ENCODE results near the gene CD9. TPM values are rescaled to one million over a fixed set of nuclear protein-coding genes. Genes with fewer than 3 reads are reported as not detected.
A peak's percentile ranks its signal among the peaks of the same experiment; 100 is the strongest.

Gene CD9
- total RNA-seq, 1 donor from 2014 or later, result 241 TPM

DNA sequence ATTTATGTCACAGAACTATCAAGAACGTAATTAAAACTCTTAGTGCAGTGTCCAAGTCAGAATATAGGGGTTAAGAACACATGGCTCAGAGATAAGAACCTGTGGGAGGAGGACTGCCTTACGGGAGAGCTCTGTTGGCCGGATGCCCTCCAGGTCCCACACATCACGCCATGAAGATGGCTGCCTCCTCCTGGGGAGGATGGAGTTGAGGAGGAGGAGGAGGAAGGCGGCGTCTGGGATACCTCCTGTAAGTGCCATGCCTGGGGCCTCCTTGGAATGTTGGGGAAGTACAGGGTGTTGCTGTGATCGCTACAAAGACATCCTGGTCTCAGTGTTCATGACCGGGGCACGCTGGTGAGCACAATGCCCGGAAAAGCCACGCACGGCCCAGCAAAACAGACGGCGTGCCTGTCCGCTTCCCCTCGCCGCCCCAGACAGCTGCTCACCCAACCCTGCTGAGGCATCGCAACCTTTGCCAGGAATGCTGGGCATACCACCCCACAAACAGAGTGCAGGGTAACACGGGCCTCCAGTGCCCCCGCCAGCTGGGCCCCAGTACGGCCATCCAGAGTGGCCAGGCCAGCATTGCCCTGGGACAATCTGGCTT lies 28.7 kb upstream of the CD9 start:
- no peaks in the 10 kb centered on the region for H3K36me3 ChIP-seq (ENCODE audit: control insufficient read depth, insufficient read depth, low read length)
- DNase-seq (ENCODE audit: low read depth), result no peak
- no peaks in the 10 kb centered on the region for H3K27me3 ChIP-seq (ENCODE audit: control insufficient read depth, insufficient read depth, low read length)
- TF ChIP-seq, protein P1, sequence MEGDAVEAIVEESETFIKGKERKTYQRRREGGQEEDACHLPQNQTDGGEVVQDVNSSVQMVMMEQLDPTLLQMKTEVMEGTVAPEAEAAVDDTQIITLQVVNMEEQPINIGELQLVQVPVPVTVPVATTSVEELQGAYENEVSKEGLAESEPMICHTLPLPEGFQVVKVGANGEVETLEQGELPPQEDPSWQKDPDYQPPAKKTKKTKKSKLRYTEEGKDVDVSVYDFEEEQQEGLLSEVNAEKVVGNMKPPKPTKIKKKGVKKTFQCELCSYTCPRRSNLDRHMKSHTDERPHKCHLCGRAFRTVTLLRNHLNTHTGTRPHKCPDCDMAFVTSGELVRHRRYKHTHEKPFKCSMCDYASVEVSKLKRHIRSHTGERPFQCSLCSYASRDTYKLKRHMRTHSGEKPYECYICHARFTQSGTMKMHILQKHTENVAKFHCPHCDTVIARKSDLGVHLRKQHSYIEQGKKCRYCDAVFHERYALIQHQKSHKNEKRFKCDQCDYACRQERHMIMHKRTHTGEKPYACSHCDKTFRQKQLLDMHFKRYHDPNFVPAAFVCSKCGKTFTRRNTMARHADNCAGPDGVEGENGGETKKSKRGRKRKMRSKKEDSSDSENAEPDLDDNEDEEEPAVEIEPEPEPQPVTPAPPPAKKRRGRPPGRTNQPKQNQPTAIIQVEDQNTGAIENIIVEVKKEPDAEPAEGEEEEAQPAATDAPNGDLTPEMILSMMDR (IDR thresholded peaks at IDR 0.05; ENCODE audit: insufficient read depth, low read length, poor library complexity, severe bottlenecking), result no peak
- H3K4me3 ChIP-seq (ENCODE audit: low read depth, low read length), result no peak overlapping the region

DNA sequence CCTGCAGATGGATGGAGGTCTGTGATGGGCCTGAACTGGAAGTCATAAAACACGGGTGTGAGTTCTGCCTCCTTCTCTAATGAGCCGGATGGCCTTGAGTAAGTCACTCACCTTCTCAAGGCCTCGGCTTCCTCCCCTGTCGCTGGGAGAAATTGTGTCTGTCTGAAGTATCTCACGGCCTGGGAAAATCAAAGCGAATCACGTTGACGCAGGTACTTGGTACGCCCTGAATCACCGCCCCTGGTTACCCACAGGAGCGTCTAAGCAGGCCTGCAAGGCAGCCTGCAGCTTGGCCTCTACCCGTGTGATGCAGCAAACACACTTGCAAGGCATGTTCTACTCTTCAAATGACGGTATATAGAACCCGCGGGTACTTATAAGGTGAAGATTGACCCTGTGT lies 28.1 kb upstream of the CD9 start:
- no peaks in the 10 kb centered on the region for H3K27me3 ChIP-seq (ENCODE audit: control insufficient read depth, insufficient read depth, low read length)
- TF ChIP-seq, protein P1 (IDR thresholded peaks at IDR 0.05; ENCODE audit: insufficient read depth, low read length, poor library complexity, severe bottlenecking), result no peak
- H3K36me3 ChIP-seq (ENCODE audit: control insufficient read depth, insufficient read depth, low read length), result no peaks in the 10 kb centered on the region
- no peak for DNase-seq (ENCODE audit: low read depth)
- H3K4me3 ChIP-seq (ENCODE audit: low read depth, low read length), result no peak overlapping the region

DNA sequence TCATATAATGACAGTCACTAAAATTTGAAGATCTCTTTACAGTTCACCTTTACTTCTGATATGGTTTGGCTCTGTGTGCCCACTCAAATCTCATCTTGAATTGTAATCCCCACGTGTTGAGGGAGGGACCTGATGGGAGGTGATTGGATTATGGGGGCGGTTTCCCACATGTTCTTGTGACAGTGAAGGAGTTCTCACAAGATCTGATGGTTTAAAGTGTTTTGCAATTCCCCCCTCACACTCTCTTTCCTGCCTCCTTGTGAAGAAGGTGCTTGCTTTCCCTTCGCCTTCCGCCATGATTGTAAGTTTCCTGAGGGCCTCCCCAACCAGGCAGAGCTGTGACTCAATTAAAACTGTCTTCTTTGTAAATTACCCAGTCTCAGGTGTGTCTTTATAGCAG lies 27.3 kb upstream of the CD9 start:
- no peak overlapping the region for H3K4me3 ChIP-seq (ENCODE audit: low read depth, low read length)
- no peaks in the 10 kb centered on the region for H3K36me3 ChIP-seq (ENCODE audit: control insufficient read depth, insufficient read depth, low read length)
- no peak for DNase-seq (ENCODE audit: low read depth)
- no peaks in the 10 kb centered on the region for H3K27me3 ChIP-seq (ENCODE audit: control insufficient read depth, insufficient read depth, low read length)
- TF ChIP-seq, protein P1 (IDR thresholded peaks at IDR 0.05; ENCODE audit: insufficient read depth, low read length, poor library complexity, severe bottlenecking), result no peak

DNA sequence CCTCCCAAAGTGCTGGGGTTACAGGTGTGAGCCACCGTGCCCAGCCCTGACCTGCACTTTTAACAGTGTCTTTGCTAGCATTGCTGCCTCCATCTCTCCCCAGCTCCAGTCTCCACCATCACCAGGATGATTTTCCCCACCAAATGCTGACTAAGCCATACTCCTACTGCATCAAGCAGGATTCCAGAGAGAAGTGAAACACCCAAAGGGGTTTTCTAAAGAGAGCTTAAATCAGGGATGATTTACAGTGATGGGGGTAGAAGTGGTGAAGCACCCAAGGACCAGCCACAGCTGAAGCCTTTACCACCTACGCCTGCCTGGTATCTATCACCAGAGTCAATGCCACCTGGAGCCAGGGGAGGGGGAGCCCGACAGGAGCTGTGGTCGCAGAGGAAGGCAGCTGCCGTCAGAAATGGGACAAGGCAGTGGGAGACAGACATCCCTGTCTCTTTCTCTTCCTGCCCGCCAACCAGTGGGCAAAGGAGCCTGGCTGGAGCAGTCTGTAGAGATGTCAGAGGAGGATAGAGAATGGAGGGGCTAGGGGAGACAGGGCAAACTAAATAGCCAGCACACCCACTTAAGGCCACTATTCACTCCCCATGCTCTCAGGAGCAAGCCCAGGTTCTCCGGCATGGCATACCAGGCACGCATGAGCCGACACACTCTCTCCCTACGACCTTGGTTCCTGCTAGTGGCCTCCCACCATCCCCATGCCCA lies 22.4 kb upstream of the CD9 start:
- no peaks in the 10 kb centered on the region for H3K27me3 ChIP-seq (ENCODE audit: control insufficient read depth, insufficient read depth, low read length)
- TF ChIP-seq, protein P1 (IDR thresholded peaks at IDR 0.05; ENCODE audit: insufficient read depth, low read length, poor library complexity, severe bottlenecking), result no peak
- H3K4me3 ChIP-seq (ENCODE audit: low read depth, low read length), result no peak overlapping the region
- DNase-seq (ENCODE audit: low read depth), result no peak
- H3K36me3 ChIP-seq (ENCODE audit: control insufficient read depth, insufficient read depth, low read length), result no peaks in the 10 kb centered on the region

DNA sequence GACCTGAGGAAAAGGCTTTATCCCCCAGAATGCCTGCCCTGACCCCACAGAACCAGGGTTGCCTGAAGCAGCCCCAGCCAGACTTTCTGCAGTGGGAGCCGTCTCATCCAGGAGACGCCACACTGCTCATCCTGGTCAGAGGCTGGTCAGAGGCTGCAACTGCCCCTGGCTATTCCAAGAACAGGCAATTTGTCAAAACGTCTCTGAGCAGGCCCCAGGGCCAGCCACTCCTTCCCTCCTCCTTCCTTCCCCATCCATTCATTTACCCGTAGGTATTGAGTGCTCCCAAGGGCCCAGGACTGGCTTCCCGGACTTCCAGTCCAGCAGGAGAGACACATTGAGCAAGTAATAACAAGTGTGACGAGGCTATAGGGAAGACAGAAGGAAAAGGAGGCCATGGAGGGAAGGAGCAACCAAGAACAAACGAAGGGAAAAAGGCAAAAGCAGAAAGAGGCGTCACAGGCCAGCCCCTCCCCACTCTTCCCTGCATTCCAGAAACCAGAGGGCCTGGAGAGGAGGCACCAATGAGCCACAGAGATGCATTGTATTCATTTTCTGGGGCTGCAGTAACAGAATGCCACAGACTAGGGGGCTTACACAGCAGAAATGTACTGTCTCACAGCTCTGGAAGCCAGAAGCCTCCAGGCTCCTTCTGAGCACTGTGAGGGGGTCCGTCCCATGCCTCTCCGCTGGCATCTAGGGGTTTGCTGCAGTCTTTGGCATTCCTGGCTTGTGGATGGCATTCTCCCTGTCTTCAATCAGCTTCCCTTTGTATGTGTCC lies 21.0 kb upstream of the CD9 start:
- Histone ChIP-seq H3K27me3 (ENCODE audit: control insufficient read depth, insufficient read depth, low read length) (no peaks in the 10 kb centered on the region), H3K36me3 (ENCODE audit: control insufficient read depth, insufficient read depth, low read length) (no peaks in the 10 kb centered on the region), H3K4me3 (ENCODE audit: low read depth, low read length) (no peak overlapping the region)
- TF ChIP-seq, protein P1 (IDR thresholded peaks at IDR 0.05; ENCODE audit: insufficient read depth, low read length, poor library complexity, severe bottlenecking), result peak; percentile 2
- no peak for DNase-seq (ENCODE audit: low read depth)
